Cardiac septum (tissue), 1 donor: ENCODE data around the gene ALLC. TPM values are rescaled to one million over a fixed set of nuclear protein-coding genes. Genes with fewer than 3 reads are reported as not detected.

Experiments
- DNase-seq: peaks from one replicate; pipeline ENCODE4 v3.0.0-alpha.2; 2020; ENCODE audit warnings: low spot score
- intact Hi-C: fragments of 100-400 bp; cut with DNase I; formaldehyde crosslinking; loops from one replicate; pipeline ENCODE4 v1.14.0; 2022
- total RNA-seq: library from RNA; stranded (reverse); fragmentation: NEBNext Ultra II Directional; extraction: Animal tissue kit (Norgen Biotek cat#: 25700); gene quantifications from one replicate; pipeline ENCODE4 v1.2.1, GENCODE V29; 2021
- donor health status: DM: no; HTN: no; CAD: no.

Gene ALLC
- total RNA-seq, 1 donor from 2014 or later, result not detected

DNA sequence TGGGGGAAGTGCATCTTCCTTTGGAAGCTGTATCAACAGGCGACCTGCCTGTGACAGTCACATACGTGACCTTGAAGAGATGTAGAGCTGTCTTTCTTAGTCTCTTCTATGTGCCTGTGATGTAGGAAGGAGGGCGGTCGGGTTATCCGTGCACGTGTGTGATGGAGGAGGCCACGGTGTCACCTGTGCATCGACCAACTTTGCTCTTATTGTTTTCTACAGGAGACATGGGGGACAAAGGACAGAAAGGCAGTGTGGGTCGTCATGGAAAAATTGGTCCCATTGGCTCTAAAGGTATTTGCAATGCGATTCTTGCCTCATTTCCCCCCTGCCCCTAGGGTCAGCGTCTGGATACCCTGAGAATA, 20.7 kb upstream of the ALLC start:
- intact Hi-C loops, result no loop called here
- DNase-seq, result peak; percentile 26

DNA sequence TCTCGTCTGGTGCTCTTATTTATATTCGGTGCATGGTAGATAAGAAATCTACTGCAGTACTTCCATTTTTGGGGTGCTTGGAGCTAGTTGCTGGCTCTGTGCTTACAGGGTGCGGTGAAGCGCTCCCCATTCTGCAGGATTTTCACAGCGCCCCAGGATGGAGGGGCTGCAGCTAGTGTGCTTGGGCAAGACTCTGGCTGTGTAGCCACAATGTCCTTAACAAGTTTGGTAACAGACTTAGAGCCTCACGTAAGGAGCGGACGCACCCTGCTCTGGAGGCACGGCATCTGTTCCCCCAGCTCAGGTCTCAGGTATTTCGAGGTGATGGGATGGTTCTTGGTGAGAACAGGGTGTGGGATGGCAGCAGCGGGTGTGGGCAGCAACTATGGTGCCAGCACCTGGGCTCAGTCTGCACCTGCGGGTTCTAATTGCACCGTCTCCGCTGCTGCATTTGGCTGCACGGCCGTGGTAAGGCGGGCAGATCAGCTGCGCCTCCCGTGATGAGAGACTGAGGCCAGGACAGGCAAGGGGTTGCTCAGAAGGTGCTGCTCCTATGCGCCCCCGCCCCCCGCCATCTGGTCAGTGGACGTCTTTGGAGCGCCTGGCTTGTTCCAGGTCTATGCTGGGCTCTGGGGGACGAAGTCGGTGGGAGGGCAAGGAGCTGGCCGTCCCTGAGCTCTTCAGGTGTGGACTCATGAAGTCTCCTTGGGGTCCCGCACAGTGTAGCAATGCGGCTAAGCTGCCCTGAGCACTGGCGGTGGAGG, 20.1 kb upstream of the ALLC start:
- intact Hi-C loops, result no loop called here
- DNase-seq, result peak; percentile 56

DNA sequence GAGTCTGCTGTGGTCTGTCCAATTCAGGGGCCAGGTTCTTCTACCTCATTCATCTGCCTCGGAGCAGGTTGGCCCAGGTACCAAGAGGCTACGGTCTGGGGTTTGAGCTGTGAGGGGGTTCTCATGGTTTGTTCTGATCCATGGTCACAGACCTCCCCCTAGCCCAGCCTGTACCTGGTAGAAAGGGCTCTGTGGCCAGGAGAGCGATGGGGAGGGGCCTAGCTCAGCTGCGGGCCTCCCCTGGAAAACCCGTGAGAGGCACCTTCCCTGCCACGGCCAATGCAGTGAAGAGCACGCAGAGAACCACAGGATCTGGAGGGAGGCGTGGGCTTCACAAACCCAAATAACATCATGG, 19.6 kb upstream of the ALLC start:
- no peak for DNase-seq

DNA sequence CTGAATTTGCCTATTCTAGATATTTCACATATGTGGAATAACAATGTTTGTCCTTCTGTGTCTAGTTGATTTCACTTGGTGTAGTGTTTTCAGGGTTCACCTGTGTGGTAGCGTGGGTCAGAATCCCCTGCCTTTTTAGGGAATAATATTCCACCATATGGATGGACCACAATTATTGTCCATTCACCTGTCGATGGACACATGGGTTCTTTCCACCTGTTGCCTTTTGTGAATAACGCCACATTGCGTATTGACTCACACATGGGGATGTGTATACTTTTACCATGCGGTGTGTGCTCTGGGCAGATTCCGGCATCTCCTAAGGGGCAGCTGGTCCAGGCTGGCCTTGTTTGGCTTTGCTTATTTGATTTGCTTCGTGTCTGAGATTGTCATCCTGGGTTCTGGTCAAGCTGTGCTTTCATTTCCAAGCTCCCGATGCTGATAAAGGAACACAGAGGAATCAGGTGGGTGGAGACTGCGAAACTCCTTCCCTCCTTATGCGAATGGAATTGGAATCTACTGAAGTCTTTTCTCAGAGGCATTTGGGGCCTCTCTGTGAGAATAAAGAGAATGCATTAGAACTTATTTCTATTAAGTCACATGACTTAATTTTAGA, 18.9 kb upstream of the ALLC start:
- intact Hi-C loops, result no loop called here
- peak; percentile 50 for DNase-seq

More for the DNA sequence above, 19.6 kb upstream of the ALLC start:
- intact Hi-C loops, result no loop called here

DNA sequence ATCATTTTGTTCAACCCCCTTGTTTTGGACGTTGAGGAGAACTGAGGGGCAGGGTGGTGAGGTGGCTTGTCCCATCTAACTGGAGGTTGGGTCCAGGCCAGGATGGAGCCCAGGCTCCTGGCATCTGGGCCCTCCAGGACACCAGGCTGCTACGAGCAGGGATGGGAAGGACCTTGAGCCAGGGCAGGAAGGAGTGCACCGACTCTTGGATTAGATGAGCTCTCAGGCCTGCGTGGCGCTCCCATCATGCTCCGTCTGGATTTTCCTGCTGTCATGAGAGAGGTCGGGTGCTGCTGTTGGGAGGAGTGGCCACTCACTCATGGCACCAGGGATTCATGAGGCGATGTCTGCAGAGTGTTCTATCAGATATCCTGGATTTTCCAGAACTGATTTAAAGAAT, 18.3 kb upstream of the ALLC start:
- intact Hi-C loops, result no loop called here
- DNase-seq, result peak; percentile 24

DNA sequence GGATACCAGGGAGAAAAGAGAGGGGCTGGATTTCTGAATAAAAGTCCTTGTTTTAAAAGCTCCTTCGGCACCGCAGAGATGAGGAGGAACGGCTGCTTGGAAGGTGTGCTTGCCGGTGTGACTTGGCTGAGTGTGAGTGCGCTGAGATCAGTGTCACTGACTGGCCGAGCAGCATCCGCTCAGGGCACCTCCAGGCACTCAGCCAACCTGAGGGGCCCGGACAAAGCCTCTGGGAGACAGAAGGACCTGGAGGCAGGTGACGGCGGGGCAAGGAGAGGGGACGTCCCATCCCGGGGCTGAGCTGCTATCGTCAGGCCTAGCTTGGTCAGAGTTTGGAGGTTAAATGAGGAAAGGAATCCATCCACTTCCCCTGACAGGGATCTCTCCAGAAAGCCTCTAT, 16.8 kb upstream of the ALLC start:
- intact Hi-C loops, result no loop called here
- DNase-seq, result peak; percentile 51

DNA sequence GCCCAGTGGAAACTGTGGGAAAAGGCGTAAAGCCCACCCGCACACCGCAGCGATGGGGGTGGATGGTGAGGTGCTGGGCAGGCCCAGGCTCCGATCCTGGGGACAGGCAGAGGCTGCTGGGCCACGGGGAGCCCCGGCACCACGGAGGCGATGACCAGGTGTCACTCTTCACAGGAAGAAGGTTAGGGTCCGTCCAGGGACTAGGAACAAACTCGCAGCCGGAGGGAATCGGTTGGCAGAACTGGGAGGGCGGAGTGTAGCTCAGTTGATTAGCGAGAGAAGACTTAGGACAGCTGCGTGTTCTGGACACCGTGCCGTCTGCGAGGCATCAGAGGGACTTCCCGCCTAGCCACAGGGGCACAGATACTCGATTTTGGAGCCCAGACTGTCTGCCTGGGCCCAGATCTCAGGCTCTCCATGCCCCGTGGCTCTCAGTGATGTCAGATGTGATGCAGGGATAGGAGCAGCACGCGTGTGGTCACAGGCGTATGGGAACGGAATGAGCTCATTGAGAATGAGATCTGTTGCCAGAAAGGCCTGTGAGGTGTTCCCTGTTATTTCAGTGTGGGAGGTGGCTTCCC, 16.1 kb upstream of the ALLC start:
- DNase-seq, result no peak
- intact Hi-C loops, result no loop called here

DNA sequence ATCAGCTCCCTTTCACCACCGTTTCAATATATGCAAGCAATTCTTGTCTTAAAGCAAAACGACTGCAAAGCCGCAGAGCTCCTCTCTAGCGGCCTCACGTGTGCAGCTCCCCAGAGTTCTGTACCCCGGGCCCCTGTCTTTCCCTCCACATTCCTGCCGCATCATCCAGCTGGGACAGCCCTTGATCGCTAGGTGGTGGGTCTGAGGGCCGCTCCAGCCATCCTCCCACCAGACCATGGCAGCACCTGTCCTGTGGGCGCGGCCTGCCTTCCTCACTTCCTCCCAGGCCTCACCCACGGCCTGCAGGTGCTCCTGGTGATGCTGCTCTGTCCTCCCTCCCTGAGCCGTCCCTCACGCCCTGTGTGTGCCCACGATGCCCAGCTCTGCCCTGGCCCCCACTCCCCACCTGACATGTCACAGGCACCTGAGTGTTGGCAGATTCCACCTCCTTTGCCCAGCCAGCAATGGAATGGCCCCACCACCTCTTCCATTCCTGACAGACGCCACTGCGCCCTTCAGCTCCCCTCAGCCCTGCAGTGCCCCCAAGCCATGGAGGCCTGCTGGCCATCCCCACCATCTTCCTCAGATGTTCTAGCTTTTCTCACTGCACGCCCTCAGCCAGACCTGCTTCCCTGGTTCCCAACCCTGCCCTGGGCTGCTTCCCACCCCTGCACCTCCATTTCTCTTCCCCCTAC, 15.3 kb upstream of the ALLC start:
- intact Hi-C loops, result no loop called here
- DNase-seq, result peak; percentile 67

DNA sequence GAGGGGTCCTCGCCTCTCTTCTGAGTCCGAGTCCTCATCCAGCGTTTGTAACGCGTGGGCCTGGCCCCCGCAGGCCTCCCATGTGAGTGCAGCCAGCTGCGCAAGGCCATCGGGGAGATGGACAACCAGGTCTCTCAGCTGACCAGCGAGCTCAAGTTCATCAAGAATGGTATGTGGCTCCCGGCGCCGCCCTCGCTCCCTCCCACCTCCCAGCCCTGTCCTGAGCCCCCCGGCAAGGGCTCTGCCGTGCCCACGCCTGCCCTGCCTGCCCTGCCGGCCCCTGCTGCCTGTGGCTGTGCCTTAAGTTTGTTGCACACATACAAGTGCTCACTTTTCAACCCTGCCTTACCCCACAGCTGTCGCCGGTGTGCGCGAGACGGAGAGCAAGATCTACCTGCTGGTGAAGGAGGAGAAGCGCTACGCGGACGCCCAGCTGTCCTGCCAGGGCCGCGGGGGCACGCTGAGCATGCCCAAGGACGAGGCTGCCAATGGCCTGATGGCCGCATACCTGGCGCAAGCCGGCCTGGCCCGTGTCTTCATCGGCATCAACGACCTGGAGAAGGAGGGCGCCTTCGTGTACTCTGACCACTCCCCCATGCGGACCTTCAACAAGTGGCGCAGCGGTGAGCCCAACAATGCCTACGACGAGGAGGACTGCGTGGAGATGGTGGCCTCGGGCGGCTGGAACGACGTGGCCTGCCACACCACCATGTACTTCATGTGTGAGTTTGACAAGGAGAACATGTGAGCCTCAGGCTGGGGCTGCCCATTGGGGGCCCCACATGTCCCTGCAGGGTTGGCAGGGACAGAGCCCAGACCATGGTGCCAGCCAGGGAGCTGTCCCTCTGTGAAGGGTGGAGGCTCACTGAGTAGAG, 14.4 kb upstream of the ALLC start:
- intact Hi-C loops, result no loop called here

DNA sequence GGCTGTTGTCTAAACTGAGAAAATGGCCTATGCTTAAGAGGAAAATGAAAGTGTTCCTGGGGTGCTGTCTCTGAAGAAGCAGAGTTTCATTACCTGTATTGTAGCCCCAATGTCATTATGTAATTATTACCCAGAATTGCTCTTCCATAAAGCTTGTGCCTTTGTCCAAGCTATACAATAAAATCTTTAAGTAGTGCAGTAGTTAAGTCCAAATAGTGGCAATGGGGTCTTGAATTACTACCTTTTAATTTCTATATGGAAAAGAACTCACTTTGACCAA, 13.8 kb upstream of the ALLC start:
- intact Hi-C loops, result no loop called here
- DNase-seq, result no peak

More for the DNA sequence above, 14.4 kb upstream of the ALLC start:
- DNase-seq, result peak; percentile 63

DNA sequence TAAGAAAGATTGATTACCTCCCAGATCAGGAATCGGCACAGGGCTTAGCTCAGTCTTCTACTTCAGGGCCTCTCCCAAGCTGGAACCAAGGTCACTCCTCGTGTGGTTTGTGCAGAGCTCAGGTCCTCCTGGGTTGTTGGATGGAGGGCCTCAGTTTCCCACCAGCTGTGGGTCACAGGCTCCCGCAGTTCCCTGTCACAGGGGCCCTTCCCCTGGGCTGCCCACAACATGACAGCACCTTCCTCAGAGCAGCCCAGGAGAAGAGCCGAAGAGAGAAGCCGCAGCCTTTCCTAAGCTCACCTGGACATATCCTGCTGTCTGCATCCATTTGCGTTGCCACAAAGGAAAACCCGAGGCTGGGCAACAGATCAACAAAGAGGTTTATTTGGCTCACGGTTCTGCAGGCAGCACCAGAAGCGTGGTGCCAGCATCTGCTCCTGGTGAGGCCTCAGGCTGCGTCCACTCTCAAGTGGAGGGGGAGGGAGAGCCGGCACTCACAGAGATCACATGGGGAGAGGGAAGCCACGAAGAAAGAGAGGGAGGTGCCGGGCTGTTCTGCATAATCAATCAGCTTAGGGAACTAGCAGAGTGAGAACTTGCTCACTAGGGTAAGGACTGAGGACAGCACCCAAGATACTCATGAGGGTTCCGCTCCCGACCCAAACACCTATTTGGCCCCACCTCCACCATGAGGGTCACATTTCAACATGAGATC, 13.0 kb upstream of the ALLC start:
- peak; percentile 73 for DNase-seq
- intact Hi-C loops, result no loop called here

DNA sequence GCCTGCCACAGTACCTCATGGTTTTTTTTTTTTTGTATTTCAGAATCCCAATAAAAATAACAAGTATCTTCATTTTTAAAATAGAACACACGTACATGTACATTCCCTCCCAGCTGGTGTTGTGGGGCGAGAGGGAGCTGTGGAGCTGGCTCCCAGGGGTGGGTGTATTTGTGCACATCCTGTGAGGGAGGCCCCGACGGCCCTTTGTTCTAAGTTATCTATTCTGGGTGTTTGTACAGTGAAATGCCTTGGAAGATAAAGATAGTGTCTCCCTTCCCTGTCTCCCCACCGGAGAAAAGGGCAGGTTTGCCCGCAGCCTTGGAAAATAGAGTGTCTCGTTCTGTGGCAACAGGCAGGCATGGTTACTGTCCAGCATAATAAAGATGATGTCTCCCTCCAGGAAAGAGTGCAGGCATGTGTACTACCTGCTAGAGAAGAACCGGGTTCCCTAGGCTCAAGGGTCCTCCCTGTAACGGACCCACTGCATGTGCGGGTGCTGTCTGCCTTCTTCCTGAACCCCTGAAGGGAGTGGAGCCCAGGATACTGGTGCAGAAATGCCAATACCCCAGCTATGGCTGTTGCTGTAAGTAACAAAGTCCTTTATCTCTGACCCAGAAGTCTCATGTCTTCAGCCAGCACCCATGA, 12.1 kb upstream of the ALLC start:
- peak; percentile 50 for DNase-seq
- intact Hi-C loops, result no loop called here

DNA sequence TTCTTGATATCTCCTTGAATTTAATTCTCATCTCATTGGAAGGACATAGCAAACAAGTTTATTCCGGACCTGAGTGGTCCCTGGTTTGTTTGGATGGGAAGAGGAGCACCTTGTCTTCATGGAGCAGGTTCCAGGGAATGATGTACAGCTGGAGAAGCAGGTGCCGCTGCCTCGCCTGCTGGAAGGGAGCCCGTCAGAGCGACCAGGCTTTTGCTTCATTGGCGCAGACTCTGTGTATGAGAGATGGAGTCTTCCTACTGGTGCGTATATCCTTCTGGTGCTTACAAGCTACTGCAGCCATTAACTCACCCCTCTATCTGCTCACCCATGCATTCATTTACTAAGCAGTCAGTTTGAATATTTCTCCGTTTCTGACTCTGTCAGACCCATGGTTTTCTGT, 11.6 kb upstream of the ALLC start:
- intact Hi-C loops, result no loop called here
- DNase-seq, result peak; percentile 14

DNA sequence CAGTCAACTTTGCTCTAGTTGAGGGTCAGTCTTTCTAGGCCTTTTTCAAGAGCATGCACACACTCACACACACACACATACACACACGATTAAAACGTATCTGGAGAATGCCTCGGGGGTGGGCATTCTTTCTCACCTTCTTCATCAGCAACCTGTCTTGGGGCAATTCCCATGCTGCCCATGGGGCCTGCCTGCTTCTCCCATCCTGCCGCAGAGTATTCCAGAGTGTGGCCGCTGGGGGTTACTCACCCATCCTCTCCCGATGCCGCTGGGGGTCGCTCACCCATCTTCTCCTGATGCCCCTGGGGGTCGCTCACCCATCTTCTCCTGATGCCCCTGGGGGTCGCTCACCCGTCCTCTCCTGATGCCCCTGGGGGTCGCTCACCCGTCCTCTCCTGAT, 10.8 kb upstream of the ALLC start:
- intact Hi-C loops, result no loop called here
- no peak for DNase-seq

DNA sequence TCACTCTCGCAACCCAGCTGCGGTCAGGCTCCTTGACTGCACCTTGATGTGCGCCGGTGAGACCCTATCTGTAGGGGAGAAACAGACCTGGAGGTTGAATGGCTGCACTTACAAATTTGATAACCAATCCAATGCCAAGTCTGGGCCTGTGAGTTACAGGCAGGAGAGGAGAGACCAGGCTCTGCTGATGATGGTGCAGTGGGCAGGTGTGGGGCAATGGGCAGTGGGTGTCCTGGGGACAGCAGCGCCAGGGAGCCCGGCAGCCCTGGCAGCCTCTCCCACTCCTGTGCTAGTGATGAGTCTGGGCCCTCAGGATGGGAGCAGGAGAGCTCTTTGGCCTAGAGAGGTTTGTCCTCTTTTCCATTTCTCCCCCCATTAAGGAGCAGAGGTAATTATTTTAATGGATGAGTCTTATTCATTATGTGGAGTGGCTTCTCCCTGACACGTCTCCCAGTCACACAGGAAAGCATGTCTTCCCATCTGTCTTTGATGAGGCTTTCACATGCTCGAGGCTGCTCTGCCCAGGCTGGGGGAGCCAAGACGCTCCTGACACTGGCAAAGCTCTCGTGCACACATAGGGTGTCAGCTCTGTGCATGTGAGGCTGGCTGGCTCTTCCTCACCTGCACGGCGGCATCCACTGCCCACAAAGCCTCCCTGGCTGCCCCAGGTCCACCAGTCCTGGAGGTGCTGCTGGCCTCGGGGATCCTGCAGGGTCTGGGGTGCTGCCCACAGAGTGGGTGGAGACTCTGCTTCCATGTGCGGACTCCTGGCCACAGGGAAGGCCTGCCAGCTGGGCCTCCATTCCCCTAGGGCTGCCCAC, 10.0 kb upstream of the ALLC start:
- no peak for DNase-seq
- intact Hi-C loops, result no loop called here

DNA sequence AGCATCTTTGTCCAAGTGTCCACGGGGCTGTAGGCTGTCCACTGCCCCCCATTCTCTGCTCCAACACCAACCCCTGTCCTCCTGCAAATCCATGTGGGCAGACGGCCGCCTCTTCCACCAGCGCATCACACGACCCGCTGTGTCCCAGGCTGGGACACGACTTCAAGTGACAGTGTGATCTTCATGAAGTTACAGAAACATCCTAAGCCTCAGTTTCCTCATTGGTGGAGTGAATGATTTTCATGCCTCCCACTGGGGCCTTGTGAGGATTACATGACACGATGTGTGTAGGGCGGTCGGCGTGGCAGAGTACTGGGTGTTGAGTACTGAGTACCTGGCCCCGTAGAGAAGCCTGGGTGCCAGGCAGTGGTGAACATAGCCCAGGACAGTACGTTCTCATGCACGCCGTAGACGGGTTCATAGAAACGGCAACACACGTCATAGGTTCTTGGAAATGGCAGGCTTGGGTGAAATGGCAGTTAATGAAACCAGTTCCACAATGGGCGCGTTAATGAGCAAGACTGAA, 9.3 kb upstream of the ALLC start:
- DNase-seq, result no peak
- intact Hi-C loops, result no loop called here

DNA sequence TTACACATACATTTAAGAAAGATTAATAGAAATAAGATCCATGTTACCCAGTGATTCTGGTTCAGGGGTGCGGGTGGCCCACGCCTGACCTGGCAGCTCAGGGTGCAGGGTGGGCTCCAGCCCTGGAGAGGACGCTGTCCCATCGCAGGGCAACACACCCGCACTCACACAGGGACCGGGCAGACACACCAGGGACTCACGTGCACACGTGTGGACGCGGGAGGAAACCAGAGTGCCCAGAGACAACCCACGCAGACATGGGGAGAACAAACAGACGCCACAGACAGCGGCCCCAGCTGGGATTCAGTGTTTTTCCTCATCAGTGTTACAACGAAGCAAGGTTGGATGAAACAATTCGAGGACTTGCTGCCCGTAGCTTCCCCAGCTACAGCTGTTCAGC, 8.4 kb upstream of the ALLC start:
- DNase-seq, result no peak
- intact Hi-C loops, result no loop called here
